Endothelial cell of umbilical vein (primary cell): ENCODE data around the gene ADD2. TPM values are rescaled to one million over a fixed set of nuclear protein-coding genes. Genes with fewer than 3 reads are reported as not detected.

ENCODE experiments used
- BruUV-seq: library from RNA; stranded (reverse); fragments of 400-500 nt; replicated peaks from 2 replicates; lab custom pipeline; 2021; lab: Mats Ljungman, UMichigan
- CTCF ChIA-PET: fragments of 300-600, 350-600 bp; sonication (Branson Sonifier 250); formaldehyde crosslinking; loops from one replicate; lab custom pipeline; 2021; ENCODE audit warnings: antibody characterized with exemption, inconsistent platforms; lab: Charles Lee
- POLR2A ChIA-PET: fragments of 300-600, 350-600 bp; sonication (Branson Sonifier 250); formaldehyde crosslinking; loops from one replicate; lab custom pipeline; 2021; ENCODE audit warnings: antibody characterized with exemption, inconsistent platforms; lab: Charles Lee
- DNase-seq: peaks from one replicate; pipeline ENCODE4 v3.0.0-alpha.2; 2011; ENCODE audit warnings: low read depth, low spot score
- FAIRE-seq: peaks from 2 replicates; lab custom pipeline; 2011; peaks lifted over from hg19 to GRCh38; lab: Jason Lieb, UNC
- H2AFZ ChIP-seq: 2 replicates; pipeline ENCODE4 v1.6.0; 2012; ENCODE audit warnings: low read depth, low read length, control low read depth, inconsistent platforms
- H3K27ac ChIP-seq: 2 replicates; pipeline ENCODE4 v1.5.1; 2011; ENCODE audit warnings: low read depth, mild to moderate bottlenecking, control low read depth, low read length, moderate library complexity; ENCODE audit not compliant: insufficient read depth
- H3K27me3 ChIP-seq, 2 experiments: 2 replicates each; pipeline versions ENCODE4 v1.6.0 to v1.6.1; 2011; ENCODE audit warnings: low read length in 2 of 2, mixed read lengths in 1 of 2; ENCODE audit not compliant: control insufficient read depth in 2 of 2, insufficient read depth in 2 of 2
- H3K36me3 ChIP-seq, 2 experiments: 2 replicates in 1 of 2; 3 replicates in 1 of 2; pipeline ENCODE4 v1.5.1; 2011; ENCODE audit warnings: low read length in 2 of 2, mild to moderate bottlenecking in 1 of 2, moderate library complexity in 1 of 2; ENCODE audit not compliant: control insufficient read depth in 2 of 2, insufficient read depth in 2 of 2; ENCODE audit errors: extremely low read depth in 1 of 2
- H3K4me1 ChIP-seq: 3 replicates; pipeline ENCODE4 v1.5.1; 2011; ENCODE audit warnings: mild to moderate bottlenecking, low read length; ENCODE audit not compliant: control insufficient read depth, insufficient read depth; ENCODE audit errors: extremely low read depth
- H3K4me2 ChIP-seq: 2 replicates; pipeline ENCODE4 v1.6.1; 2011; ENCODE audit warnings: low read length, control low read depth, mixed read lengths; ENCODE audit not compliant: insufficient read depth
- H3K4me3 ChIP-seq, 3 experiments: fragments of 200-600 bp in 1 of 3; sonication (generic), shearing (Covaris generic) in 1 of 3; replicated peaks in 1 of 3; 2 replicates each; pipeline ENCODE4 v1.5.1; 2011 to 2016; ENCODE audit warnings: control low read depth in 3 of 3, low read length in 3 of 3, mild to moderate bottlenecking in 2 of 3, inconsistent platforms in 1 of 3, low read depth in 1 of 3, moderate library complexity in 1 of 3; ENCODE audit not compliant: insufficient read depth in 1 of 3
- H3K79me2 ChIP-seq: 2 replicates; pipeline ENCODE4 v1.6.0; 2012; ENCODE audit warnings: low read length, inconsistent platforms; ENCODE audit not compliant: control insufficient read depth, insufficient read depth
- H3K9ac ChIP-seq: replicated peaks from 2 replicates; pipeline ENCODE3; 2011; ENCODE audit warnings: low read length, control low read depth; ENCODE audit not compliant: insufficient read depth; ENCODE audit errors: extremely low read depth
- H3K9me1 ChIP-seq: replicated peaks from 3 replicates; pipeline ENCODE4 v1.6.0; 2011; ENCODE audit warnings: mild to moderate bottlenecking, low read length; ENCODE audit not compliant: control insufficient read depth, insufficient read depth; ENCODE audit errors: extremely low read depth
- H3K9me3 ChIP-seq: replicated peaks from 2 replicates; pipeline ENCODE4 v1.5.1; 2012; ENCODE audit warnings: low read length, inconsistent platforms; ENCODE audit not compliant: control insufficient read depth, insufficient read depth
- H4K20me1 ChIP-seq: replicated peaks from 2 replicates; pipeline ENCODE3; 2011; ENCODE audit warnings: mild to moderate bottlenecking, low read length; ENCODE audit not compliant: control insufficient read depth, insufficient read depth; ENCODE audit errors: extremely low read depth
- EZH2 ChIP-seq: IDR thresholded peaks from 2 replicates; pipeline ENCODE4 v1.6.1; 2012; ENCODE audit warnings: borderline replicate concordance, low read depth, mild to moderate bottlenecking, moderate library complexity, low read length, inconsistent platforms; ENCODE audit not compliant: severe bottlenecking
- FOS ChIP-seq: IDR thresholded peaks from 2 replicates; pipeline ENCODE4 v1.6.1; 2011; ENCODE audit warnings: mild to moderate bottlenecking, low read length, moderate library complexity, borderline replicate concordance; ENCODE audit not compliant: insufficient read depth
- GATA2 ChIP-seq: IDR thresholded peaks from 2 replicates; pipeline ENCODE4 v1.7.0; 2011; ENCODE audit warnings: low read depth, mild to moderate bottlenecking, moderate library complexity, mixed read lengths, low read length; ENCODE audit not compliant: insufficient read length, insufficient read depth
- JUN ChIP-seq: IDR thresholded peaks from 2 replicates; pipeline ENCODE4 v1.6.1; 2011; ENCODE audit warnings: borderline replicate concordance, low read depth; ENCODE audit not compliant: insufficient read length, insufficient read depth
- MYC ChIP-seq: IDR thresholded peaks from one replicate; pipeline ENCODE4 v1.6.1; 2011; ENCODE audit warnings: mild to moderate bottlenecking, low read depth, low read length
- POLR2A ChIP-seq: IDR thresholded peaks from 2 replicates; pipeline ENCODE4 v1.6.1; 2012; ENCODE audit warnings: low read depth, mild to moderate bottlenecking, control low read depth, low read length
- POLR2AphosphoS5 ChIP-seq: IDR thresholded peaks from 2 replicates; pipeline ENCODE4 v1.6.1; 2012; ENCODE audit warnings: low read depth, mild to moderate bottlenecking, control low read depth, low read length, moderate library complexity; ENCODE audit not compliant: insufficient read depth
- dilution Hi-C: fragments of 300-500 bp; cut with MboI; formaldehyde crosslinking; loops from one replicate; pipeline ENCODE4 v1.15.0; 2019; ENCODE audit warnings: low sequenced_read_pairs; ENCODE audit not compliant: extremely low pct_ligation_motif_present
- intact Hi-C: fragments of 100-400 bp; cut with micrococcal nuclease; formaldehyde crosslinking; loops from one replicate; pipeline ENCODE4 v1.10.0; 2022
- polyA plus RNA-seq, 4 experiments: library from polyadenylated mRNA; depleted of rRNA in 3 of 4; stranded (reverse) in 3 of 4; unstranded in 1 of 4; fragments of >200 nt; gene quantifications; 2 replicates each; pipeline versions ENCODE4 v1.2.1 to v1.2.3, GENCODE V29; 2011 to 2012; ENCODE audit warnings: missing spikeins in 1 of 4
- total RNA-seq: library from RNA; stranded (reverse); gene quantifications from 2 replicates; pipeline ENCODE4 v1.2.3, GENCODE V29; 2021
- TF ChIP-seq, protein P1 (sequence below), 2 donors: IDR thresholded peaks; 1 replicate in 1 of 2; 2 replicates in 1 of 2; pipeline ENCODE4 v1.5.1; 2011; ENCODE audit warnings: low read length in 2 of 2, mild to moderate bottlenecking in 2 of 2, moderate library complexity in 2 of 2, control low read depth in 1 of 2, inconsistent platforms in 1 of 2, low read depth in 1 of 2; ENCODE audit not compliant: insufficient read depth in 1 of 2; ENCODE audit errors: extremely low read depth in 1 of 2
- TF ChIP-seq, protein P2 (sequence below): IDR thresholded peaks from 2 replicates; pipeline ENCODE4 v1.6.1; 2011; ENCODE audit not compliant: insufficient read depth, insufficient read length

ADD2 gene
- total and polyA plus RNA-seq, 2 donors (not counting 3 experiments of a cell fraction or from before 2014, with no cell fraction given), result 0.17 TPM; not detected in 1

DNA sequence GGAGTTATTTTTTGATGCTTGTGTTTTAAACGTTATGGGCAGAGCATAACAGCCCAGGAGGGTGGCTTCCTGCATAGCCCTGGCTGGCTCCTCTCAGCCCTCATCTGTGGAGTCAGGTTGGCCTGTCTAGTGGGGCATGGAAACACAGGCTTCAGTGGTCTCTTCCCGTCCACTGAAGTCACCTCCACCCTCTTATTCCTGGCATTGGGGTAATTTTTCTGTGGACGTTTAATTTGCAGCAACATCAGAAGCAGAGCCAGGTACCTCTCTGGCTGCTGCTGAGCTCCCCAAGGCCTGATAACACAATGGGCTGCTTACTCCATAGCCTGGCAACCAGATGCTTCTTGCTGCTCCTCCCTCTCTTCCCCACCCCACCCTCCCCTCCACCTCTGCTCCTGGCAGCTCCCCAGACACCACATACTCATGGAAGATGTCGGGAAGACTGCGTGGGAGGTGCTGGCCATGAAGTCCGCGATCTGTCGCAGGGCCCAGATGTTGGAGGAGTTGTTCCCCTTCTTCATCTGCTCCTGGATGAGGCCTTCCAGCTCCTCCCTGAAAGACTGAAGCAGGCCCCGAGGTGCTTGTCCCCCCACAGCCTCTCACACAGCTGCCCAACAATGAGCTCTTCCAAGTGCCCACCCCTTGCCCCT, 64.0 kb downstream of the ADD2 start:
- intact Hi-C loops (no loop called here), dilution Hi-C loops (no loop called here)
- Histone ChIP-seq H3K9me3 (no peaks in the 10 kb centered on the region), H3K27me3 (no peaks in the 10 kb centered on the region), H3K4me2 (no peak overlapping the region), H3K4me1 (no peaks in the 10 kb centered on the region), H3K9me1 (no peaks in the 10 kb centered on the region), H3K79me2 (no peaks in the 10 kb centered on the region), H3K27ac (no peak overlapping the region), H4K20me1 (no peaks in the 10 kb centered on the region), H3K9ac (no peak overlapping the region), H3K36me3 (no peaks in the 10 kb centered on the region), H2AFZ (no peak overlapping the region), H3K4me3 (no peak overlapping the region)
- TF ChIP-seq MYC (no peak), EZH2 (no peak), JUN (no peak), FOS (no peak), POLR2A (no peak), POLR2AphosphoS5 (no peak), GATA2 (no peak)
- TF ChIP-seq, protein P1, sequence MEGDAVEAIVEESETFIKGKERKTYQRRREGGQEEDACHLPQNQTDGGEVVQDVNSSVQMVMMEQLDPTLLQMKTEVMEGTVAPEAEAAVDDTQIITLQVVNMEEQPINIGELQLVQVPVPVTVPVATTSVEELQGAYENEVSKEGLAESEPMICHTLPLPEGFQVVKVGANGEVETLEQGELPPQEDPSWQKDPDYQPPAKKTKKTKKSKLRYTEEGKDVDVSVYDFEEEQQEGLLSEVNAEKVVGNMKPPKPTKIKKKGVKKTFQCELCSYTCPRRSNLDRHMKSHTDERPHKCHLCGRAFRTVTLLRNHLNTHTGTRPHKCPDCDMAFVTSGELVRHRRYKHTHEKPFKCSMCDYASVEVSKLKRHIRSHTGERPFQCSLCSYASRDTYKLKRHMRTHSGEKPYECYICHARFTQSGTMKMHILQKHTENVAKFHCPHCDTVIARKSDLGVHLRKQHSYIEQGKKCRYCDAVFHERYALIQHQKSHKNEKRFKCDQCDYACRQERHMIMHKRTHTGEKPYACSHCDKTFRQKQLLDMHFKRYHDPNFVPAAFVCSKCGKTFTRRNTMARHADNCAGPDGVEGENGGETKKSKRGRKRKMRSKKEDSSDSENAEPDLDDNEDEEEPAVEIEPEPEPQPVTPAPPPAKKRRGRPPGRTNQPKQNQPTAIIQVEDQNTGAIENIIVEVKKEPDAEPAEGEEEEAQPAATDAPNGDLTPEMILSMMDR (IDR thresholded peaks at IDR 0.05; ENCODE audit: extremely low read depth in 1 of 2, insufficient read depth in 1 of 2, low read depth in 1 of 2, low read length in 2 of 2), result no peak
- TF ChIP-seq, protein P2, sequence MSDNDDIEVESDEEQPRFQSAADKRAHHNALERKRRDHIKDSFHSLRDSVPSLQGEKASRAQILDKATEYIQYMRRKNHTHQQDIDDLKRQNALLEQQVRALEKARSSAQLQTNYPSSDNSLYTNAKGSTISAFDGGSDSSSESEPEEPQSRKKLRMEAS, result no peak
- ChIA-PET POLR2A (no interaction called here), CTCF (no interaction called here)
- no peak for FAIRE-seq
- no peak for DNase-seq
- no TSS peak for BruUV-seq
